ENCODE measurements around the gene RESP18. TPM values are rescaled to one million over a fixed set of nuclear protein-coding genes. Genes with fewer than 3 reads are reported as not detected.
A peak's percentile ranks its signal among the peaks of the same experiment; 100 is the strongest.

Gene RESP18
- not detected for total RNA-seq

DNA sequence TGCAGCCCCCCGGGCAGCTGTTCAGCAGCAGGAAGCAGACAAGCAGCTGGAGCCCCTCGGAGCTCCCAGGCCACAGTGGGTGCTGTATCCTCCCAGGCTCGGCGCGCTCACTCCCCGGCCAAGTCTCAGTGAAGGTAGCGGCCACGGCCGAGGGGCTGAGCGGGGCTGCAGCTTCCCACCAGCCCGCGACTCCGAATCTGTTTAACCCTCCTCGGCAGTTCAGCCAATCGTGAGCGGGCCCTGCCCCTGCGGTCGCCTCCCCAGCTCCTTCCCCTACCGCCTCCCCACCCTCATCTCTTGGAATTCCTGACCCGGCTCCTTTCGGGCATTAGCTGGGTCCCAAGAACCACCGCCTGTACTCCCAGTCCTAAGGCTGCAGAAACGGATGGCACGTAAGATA is at the start of gene RESP18:
Gene RESP18, minus strand, starts transcription at position 203 of the 400 bp plus-strand sequence.
- H3K27me3 ChIP-seq: peaks cover 4 to 7% of the 10 kb centered on the region in 2 donors

DNA sequence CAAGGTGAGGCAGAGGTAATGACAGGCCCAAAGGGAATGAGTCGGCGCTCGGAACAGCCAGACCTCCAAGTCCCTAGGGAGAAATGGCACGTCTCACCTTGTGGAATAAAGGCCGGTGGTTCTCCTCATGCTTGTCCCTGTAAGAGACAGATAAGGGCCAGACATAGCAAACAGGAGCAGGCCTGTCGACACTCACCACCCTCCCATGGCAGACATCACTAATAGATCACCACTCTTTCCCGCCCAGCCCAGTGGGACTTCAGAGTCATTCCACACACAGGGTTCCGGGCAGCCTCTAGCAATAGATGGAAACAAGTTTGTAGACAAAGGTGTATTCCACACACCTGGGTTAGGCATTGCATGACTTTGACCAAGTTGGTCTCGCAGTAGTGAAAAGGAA is 48.9 kb upstream of the RESP18 start:
- peaks cover 0 to 4% of the 10 kb centered on the region in 2 donors for H3K4me1 ChIP-seq
- peaks cover 64% of the 10 kb centered on the region for H3K36me3 ChIP-seq

More for the DNA sequence above, at the start of gene RESP18:
- H3K36me3 ChIP-seq: no peaks in the 10 kb centered on the region
- no peaks in the 10 kb centered on the region for H3K4me1 ChIP-seq
- no peak for DNase-seq (ENCODE audit: low spot score)
- no peak within 1 kb of the TSS for H3K27ac ChIP-seq
- peaks cover 0 to 4% of the 10 kb centered on the region in 2 donors for H3K9me3 ChIP-seq
- TF ChIP-seq CTCF (IDR thresholded peaks at IDR 0.05): no peak
- H3K4me3 ChIP-seq: no peak within 1 kb of the TSS

GRCh38 chr2:219380926-219381325 is 48.4 kb upstream of the RESP18 start:
- TF ChIP-seq CTCF (IDR thresholded peaks at IDR 0.05): no peak
- Histone ChIP-seq H3K9me3 (no peaks in the 10 kb centered on the region), H3K36me3 (peaks cover 60% of the 10 kb centered on the region), H3K27me3 (no peaks in the 10 kb centered on the region), H3K4me1 (no peaks in the 10 kb centered on the region), H3K4me3 (no peak overlapping the region), H3K27ac (no peak overlapping the region)
- DNase-seq (ENCODE audit: low spot score): no peak

More for the DNA sequence above, 48.9 kb upstream of the RESP18 start:
- Histone ChIP-seq H3K9me3 (no peaks in the 10 kb centered on the region), H3K4me3 (no peak overlapping the region), H3K27ac (no peak overlapping the region), H3K27me3 (no peaks in the 10 kb centered on the region)
- no peak for DNase-seq (ENCODE audit: low spot score)
- TF ChIP-seq CTCF (IDR thresholded peaks at IDR 0.05): no peak

DNA sequence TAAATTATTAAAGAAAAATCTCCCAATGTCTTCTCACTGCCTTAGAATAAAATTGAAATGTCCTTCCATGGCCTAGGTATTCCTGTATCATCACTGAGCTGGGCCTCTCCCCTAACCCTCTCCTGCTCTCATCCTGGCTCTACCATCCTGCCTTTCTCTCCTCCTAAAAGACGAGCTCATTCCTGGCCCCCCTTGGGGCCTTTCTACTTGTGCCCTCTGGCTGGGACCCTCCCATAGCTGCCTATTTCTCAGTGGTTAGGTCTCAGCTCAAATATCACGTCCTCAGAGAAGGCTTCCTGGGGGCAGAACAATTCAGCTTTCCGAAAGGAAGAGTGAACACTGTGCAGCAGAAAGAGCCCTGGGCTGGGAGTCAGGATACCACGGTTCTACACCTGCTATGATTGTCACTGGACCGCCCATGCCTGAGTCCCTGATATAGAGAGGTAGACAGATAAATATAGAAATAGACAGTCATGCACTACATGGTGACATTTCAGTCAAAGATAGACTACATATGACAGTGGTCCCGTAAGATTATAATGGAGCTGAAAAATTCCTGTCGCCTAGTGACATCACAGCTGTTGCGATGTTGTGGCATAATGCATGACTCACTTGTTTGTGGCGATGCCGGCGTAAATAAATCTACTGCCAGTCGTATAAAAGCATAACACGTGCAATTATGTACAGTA is 45.8 kb upstream of the RESP18 start:
- TF ChIP-seq CTCF (IDR thresholded peaks at IDR 0.05): no peak
- Histone ChIP-seq H3K4me1 (no peaks in the 10 kb centered on the region), H3K27me3 (no peaks in the 10 kb centered on the region), H3K27ac (no peak overlapping the region), H3K4me3 (no peak overlapping the region), H3K36me3 (peaks cover 50% of the 10 kb centered on the region), H3K9me3 (no peaks in the 10 kb centered on the region)
- DNase-seq (ENCODE audit: low spot score): no peak

DNA sequence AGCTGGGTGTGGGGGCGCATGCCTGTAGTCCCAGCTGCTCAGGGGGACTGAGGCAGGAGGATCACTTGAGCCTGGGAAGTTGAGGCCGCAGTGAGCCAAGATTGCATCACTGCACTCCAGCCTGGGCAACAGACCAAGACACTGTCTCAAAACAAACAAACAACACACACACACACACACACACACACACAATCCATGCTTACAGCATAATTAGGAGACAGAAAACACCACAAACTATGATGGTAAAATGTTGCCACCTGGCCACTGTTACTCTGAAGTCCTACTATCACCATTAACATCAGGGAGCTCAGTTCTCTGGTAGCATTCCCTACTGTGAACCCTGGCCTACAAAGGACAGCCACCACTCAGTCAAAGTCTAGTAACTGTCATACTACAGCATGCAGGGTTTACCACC is 36.9 kb upstream of the RESP18 start:
- Histone ChIP-seq H3K27me3 (no peaks in the 10 kb centered on the region), H3K27ac (peak overlapping the region; percentile 59 to 61), H3K4me3 (no peak overlapping the region), H3K36me3 (peaks cover 10% of the 10 kb centered on the region), H3K4me1 (peaks cover 0 to 10% of the 10 kb centered on the region in 2 donors), H3K9me3 (no peaks in the 10 kb centered on the region)
- DNase-seq (ENCODE audit: low spot score): peak; percentile 69
- no peak for TF ChIP-seq CTCF (IDR thresholded peaks at IDR 0.05)
